GM20000 (cell line): ENCODE measurements around the gene C19orf85.

Source experiments
- DNase-seq: peaks from one replicate; pipeline ENCODE4 v3.0.0; 2012; ENCODE audit warnings: low spot score
- TF ChIP-seq, protein P1 (sequence below): IDR thresholded peaks from 2 replicates; pipeline ENCODE4 v1.5.1; 2012; ENCODE audit warnings: mild to moderate bottlenecking, control low read depth; ENCODE audit errors: extremely low read depth, missing control alignments

C19orf85 gene

GRCh38 chr19:55493052-55493644 lies 28.6 kb upstream of the C19orf85 start:
- no peak for DNase-seq
- TF ChIP-seq, protein P1, sequence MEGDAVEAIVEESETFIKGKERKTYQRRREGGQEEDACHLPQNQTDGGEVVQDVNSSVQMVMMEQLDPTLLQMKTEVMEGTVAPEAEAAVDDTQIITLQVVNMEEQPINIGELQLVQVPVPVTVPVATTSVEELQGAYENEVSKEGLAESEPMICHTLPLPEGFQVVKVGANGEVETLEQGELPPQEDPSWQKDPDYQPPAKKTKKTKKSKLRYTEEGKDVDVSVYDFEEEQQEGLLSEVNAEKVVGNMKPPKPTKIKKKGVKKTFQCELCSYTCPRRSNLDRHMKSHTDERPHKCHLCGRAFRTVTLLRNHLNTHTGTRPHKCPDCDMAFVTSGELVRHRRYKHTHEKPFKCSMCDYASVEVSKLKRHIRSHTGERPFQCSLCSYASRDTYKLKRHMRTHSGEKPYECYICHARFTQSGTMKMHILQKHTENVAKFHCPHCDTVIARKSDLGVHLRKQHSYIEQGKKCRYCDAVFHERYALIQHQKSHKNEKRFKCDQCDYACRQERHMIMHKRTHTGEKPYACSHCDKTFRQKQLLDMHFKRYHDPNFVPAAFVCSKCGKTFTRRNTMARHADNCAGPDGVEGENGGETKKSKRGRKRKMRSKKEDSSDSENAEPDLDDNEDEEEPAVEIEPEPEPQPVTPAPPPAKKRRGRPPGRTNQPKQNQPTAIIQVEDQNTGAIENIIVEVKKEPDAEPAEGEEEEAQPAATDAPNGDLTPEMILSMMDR, result no peak

DNA sequence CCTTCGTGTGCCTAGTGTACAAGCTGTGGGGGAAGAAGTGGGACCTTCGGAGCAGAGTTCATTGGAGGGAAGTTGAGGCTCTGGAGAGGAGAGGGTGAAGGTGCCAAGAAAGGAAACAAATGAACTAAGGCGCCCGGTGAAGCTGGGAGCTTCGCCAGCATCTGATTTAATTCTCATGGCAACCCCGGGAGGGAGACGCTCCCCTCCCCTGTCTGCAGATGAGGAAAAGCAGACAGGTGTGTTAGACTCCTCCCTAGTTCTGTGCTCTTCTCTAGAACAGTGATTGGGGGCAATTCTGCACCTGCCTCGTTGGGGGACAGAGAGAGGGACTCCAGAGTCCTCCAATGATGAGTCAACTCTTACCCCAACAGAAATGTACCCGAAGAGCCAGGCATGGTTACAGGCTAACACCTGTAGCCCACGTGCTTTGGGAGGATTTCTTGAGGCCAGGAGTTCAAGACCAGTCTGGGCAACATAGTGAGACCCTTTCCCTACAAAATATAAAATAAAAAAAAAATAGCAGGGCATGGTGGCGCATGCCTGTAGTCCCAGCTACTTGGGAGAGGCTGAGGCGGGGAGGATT lies 27.9 kb upstream of the C19orf85 start:
- TF ChIP-seq, protein P1, result no peak
- no peak for DNase-seq

- no peak for DNase-seq
- TF ChIP-seq, protein P1, result no peak
These were observed 27.2 kb upstream of the C19orf85 start for GRCh38 chr19:55491546-55492360.

- TF ChIP-seq, protein P1, result no peak
- DNase-seq, result no peak
These were observed 26.2 kb upstream of the C19orf85 start for GRCh38 chr19:55490478-55491432.

DNA sequence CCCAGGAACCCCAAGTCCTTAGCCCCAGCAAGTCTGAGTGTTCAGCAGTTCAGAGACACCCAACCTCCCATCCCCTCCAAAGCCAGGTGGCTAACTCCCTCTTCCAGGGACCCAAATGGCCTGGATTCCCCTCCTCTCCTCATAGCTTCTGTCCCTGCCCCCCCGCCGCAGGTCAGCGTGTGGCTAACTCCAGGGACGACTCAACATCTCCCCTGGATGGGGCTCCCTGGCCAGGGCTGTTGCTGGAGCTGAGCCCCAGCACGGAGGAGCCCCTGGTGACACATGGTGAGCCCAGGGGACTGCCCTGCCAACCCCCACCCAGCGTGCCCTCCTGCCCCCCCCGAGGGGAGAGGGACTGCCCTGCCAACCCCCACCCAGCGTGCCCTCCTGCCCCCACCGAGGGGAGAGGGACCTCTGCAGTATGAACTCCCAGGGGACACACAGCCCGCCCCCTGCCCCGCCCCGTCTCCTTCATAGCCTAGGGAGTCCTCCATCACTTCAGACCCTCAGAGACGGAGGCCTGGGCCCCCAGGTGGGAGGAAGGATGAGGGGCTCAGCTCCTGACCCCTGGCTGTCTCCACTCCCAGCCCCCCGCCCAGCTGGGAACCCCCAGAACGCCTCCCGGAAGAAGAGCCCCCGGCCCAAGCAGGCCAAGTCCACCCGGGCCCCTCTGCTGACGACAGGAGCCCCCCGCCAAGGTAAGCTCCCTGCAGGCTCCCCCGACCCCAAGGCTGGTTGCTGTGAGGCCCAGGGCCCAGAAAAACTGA lies 25.3 kb upstream of the C19orf85 start:
- TF ChIP-seq, protein P1, result no peak
- DNase-seq, result peak; percentile 35

DNA sequence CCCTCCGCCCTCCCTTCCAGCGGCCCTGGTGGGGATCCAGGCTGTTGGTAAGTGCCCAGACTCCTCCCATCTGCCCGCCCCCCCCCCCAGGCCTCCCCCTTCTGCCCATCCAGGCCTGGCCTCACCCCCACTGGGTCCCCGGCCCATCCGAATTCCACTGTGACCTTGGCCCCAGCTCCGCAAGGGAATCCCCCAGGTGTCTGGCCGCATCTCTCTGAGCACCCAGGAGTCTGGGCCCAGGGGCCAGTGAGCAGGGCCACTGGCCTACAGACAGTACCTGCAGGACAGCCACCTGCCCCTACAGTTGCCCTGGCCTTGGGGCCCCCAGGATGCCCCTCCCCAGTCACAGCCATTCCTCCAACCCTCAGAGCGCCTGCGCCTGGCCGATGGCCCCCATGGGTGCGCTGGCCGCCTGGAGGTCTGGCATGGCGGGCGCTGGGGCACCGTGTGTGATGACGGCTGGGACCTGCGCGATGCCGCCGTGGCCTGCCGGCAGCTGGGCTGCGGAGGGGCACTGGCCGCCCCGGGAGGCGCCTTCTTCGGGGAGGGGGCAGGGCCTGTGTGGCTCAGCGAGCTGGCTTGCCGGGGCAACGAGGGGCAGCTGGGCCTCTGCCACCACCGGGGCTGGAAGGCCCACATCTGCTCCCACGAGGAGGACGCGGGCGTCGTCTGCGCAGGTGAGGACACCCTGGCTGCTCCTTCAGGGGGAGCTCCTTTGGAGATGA lies 24.6 kb upstream of the C19orf85 start:
- TF ChIP-seq, protein P1, result no peak
- DNase-seq, result no peak
